Colonic mucosa (tissue), 4 donors: ENCODE results near the gene PHLPP2. TPM values are rescaled to one million over a fixed set of nuclear protein-coding genes. Genes with fewer than 3 reads are reported as not detected.
A peak's percentile ranks its signal among the peaks of the same experiment; 100 is the strongest.

ENCODE experiments used
- DNase-seq: peaks from one replicate; pipeline ENCODE4 v3.0.0-alpha.2; 2020
- H3K27ac ChIP-seq: fragments of 200-600 bp; one replicate; pipeline ENCODE4 v1.8.0; 2021
- H3K27me3 ChIP-seq: fragments of 200-600 bp; one replicate; pipeline ENCODE4 v1.8.0; 2021
- H3K36me3 ChIP-seq: fragments of 200-600 bp; one replicate; pipeline ENCODE4 v1.8.0; 2021
- H3K4me1 ChIP-seq: fragments of 200-600 bp; one replicate; pipeline ENCODE4 v1.8.0; 2021; ENCODE audit warnings: mild to moderate bottlenecking
- H3K4me3 ChIP-seq: fragments of 200-600 bp; one replicate; pipeline ENCODE4 v1.8.0; 2021
- H3K9ac ChIP-seq, 2 donors: one replicate each; pipeline ENCODE4 v1.7.0; 2013; ENCODE audit warnings: control low read depth in 2 of 2, low read depth in 2 of 2, low read length in 2 of 2
- H3K9me3 ChIP-seq: fragments of 200-600 bp; one replicate; pipeline ENCODE4 v1.8.0; 2021
- CTCF ChIP-seq: fragments of 200-600 bp; IDR thresholded peaks from one replicate; pipeline ENCODE4 v1.8.0; 2022; ENCODE audit warnings: antibody characterized with exemption, mild to moderate bottlenecking
- intact Hi-C: fragments of 100-400 bp; cut with DNase I; formaldehyde crosslinking; loops from one replicate; pipeline ENCODE4 v1.14.1; 2022
- total RNA-seq, 2 donors: library from RNA; stranded (reverse); fragmentation: NEBNext Ultra II Directional in 1 of 2; extraction: Animal tissue kit (Norgen Biotek cat#: 25700) in 1 of 2; gene quantifications; one replicate each; pipeline ENCODE4 v1.2.1, GENCODE V29; 2021
- donor health status: healthy.
- donor health status: DM: no; HTN: no; CAD: no.
- donor health status: DM: no; HTN: no; CAD: no.

PHLPP2 gene
- total RNA-seq, 2 donors from 2014 or later, result 23.5 to 53.1 TPM

GRCh38 chr16:71707199-71707598, 17.3 kb downstream of the PHLPP2 start:
- peak overlapping the region; percentile 74 for H3K27ac ChIP-seq
- no peak overlapping the region for H3K4me3 ChIP-seq
- H3K9me3 ChIP-seq, result no peaks in the 10 kb centered on the region
- no peaks in the 10 kb centered on the region for H3K27me3 ChIP-seq
- no peak for TF ChIP-seq CTCF
- H3K9ac ChIP-seq, result no peak overlapping the region
- DNase-seq, result no peak
- intact Hi-C loops, result no loop called here
- peaks cover 7% of the 10 kb centered on the region for H3K4me1 ChIP-seq
- H3K36me3 ChIP-seq, result no peaks in the 10 kb centered on the region

GRCh38 chr16:71706046-71706445, 18.5 kb downstream of the PHLPP2 start:
- DNase-seq, result no peak
- Histone ChIP-seq H3K4me1 (peaks cover 7% of the 10 kb centered on the region), H3K9ac (no peak overlapping the region), H3K4me3 (no peak overlapping the region), H3K9me3 (no peaks in the 10 kb centered on the region), H3K36me3 (no peaks in the 10 kb centered on the region), H3K27me3 (no peaks in the 10 kb centered on the region), H3K27ac (no peak overlapping the region)
- intact Hi-C loops, result no loop called here
- no peak for TF ChIP-seq CTCF

- Histone ChIP-seq H3K4me3 (no peak overlapping the region), H3K27ac (no peak overlapping the region)
- intact Hi-C loops, result no loop called here
Measured at GRCh38 chr16:71703333-71703732, 21.2 kb downstream of the PHLPP2 start.

GRCh38 chr16:71700831-71701230, 23.7 kb downstream of the PHLPP2 start:
- H3K36me3 ChIP-seq, result no peaks in the 10 kb centered on the region
- H3K9ac ChIP-seq, result no peak overlapping the region
- DNase-seq, result no peak
- intact Hi-C loops, result no loop called here
- H3K4me1 ChIP-seq, result no peaks in the 10 kb centered on the region
- no peaks in the 10 kb centered on the region for H3K9me3 ChIP-seq
- H3K27me3 ChIP-seq, result no peaks in the 10 kb centered on the region
- no peak for TF ChIP-seq CTCF
- no peak overlapping the region for H3K4me3 ChIP-seq
- H3K27ac ChIP-seq, result no peak overlapping the region

More at GRCh38 chr16:71703333-71703732, 21.2 kb downstream of the PHLPP2 start:
- H3K9ac ChIP-seq, result no peak overlapping the region
- no peaks in the 10 kb centered on the region for H3K27me3 ChIP-seq
- H3K4me1 ChIP-seq, result no peaks in the 10 kb centered on the region
- no peak for TF ChIP-seq CTCF
- no peak for DNase-seq
- no peaks in the 10 kb centered on the region for H3K36me3 ChIP-seq
- no peaks in the 10 kb centered on the region for H3K9me3 ChIP-seq

- no peak overlapping the region for H3K27ac ChIP-seq
Measured at GRCh38 chr16:71698491-71698890, 26.0 kb downstream of the PHLPP2 start.

More at GRCh38 chr16:71698491-71698890, 26.0 kb downstream of the PHLPP2 start:
- intact Hi-C loops, result no loop called here
- no peaks in the 10 kb centered on the region for H3K27me3 ChIP-seq
- H3K9me3 ChIP-seq, result no peaks in the 10 kb centered on the region
- no peak overlapping the region for H3K4me3 ChIP-seq
- no peaks in the 10 kb centered on the region for H3K36me3 ChIP-seq
- no peak for TF ChIP-seq CTCF
- H3K9ac ChIP-seq, result no peak overlapping the region
- H3K4me1 ChIP-seq, result no peaks in the 10 kb centered on the region
- DNase-seq, result no peak
